Left ventricle myocardium inferior (tissue), 1 donor: Measurements from ENCODE around the gene RIMKLB. TPM values are rescaled to one million over a fixed set of nuclear protein-coding genes. Genes with fewer than 3 reads are reported as not detected.
"Not testable (repeated sequence)": the region's sequence is repeated elsewhere in the genome, so short reads cannot be mapped to it uniquely, and the experiment has no call there.

Experiments
- DNase-seq: peaks from one replicate; pipeline ENCODE4 v3.0.0-alpha.2; 2020
- H3K27ac ChIP-seq: fragments of 200-600 bp; replicated peaks from 2 replicates; pipeline ENCODE4 v1.8.0; 2021
- H3K27me3 ChIP-seq: fragments of 200-600 bp; 2 replicates; pipeline ENCODE4 v1.8.0; 2021; ENCODE audit warnings: low read depth
- H3K36me3 ChIP-seq: fragments of 200-600 bp; 2 replicates; pipeline ENCODE4 v1.8.0; 2021
- H3K4me1 ChIP-seq: fragments of 200-600 bp; 2 replicates; pipeline ENCODE4 v1.8.0; 2021
- H3K4me3 ChIP-seq: fragments of 200-600 bp; 2 replicates; pipeline ENCODE4 v1.8.0; 2021; ENCODE audit warnings: mild to moderate bottlenecking, moderate library complexity
- H3K9me3 ChIP-seq: fragments of 200-600 bp; replicated peaks from 2 replicates; pipeline ENCODE4 v1.8.0; 2021
- CTCF ChIP-seq: fragments of 200-600 bp; IDR thresholded peaks from 2 replicates; pipeline ENCODE4 v1.8.0; 2021; ENCODE audit warnings: antibody characterized with exemption, mild to moderate bottlenecking, borderline replicate concordance
- intact Hi-C: fragments of 100-400 bp; cut with micrococcal nuclease; formaldehyde crosslinking; loops from one replicate; pipeline ENCODE4 v1.11.0; 2022
- total RNA-seq: library from RNA; stranded (reverse); fragmentation: NEBNext Ultra II Directional; extraction: Animal tissue kit (Norgen Biotek cat#: 25700); gene quantifications from one replicate; pipeline ENCODE4 v1.2.1, GENCODE V29; 2021
- donor health status: DM: no; HTN: yes; CAD: no; lungs with severe emphysema.

Gene RIMKLB
- total RNA-seq, 1 donor from 2014 or later = 14.0 TPM

DNA sequence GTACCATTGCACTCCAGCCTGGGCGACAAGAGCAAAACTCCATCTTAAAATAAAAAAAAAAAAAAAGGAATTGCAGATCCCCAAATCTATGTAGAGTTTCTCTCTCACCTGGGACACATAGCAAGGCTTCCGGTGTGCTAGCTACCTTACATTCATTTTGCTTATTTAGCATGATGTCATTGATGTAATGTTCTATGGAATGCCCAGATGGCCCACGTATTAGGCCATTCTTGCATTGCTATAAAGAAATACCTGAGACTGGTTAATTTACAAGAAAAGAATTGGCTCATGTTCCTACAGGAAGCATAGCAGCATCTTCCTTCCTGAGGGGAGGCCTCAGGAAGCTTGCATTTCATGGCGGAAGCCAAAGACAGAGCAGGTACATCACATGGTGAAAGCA is 87.7 kb downstream of the RIMKLB start:
- no peaks in the 10 kb centered on the region for H3K36me3 ChIP-seq
- intact Hi-C loops = no loop called here
- H3K4me3 ChIP-seq = no peak overlapping the region
- TF ChIP-seq CTCF = no peak
- H3K27me3 ChIP-seq = no peaks in the 10 kb centered on the region
- H3K4me1 ChIP-seq = peaks cover 13% of the 10 kb centered on the region
- no peak overlapping the region for H3K27ac ChIP-seq
- DNase-seq = no peak
- no peaks in the 10 kb centered on the region for H3K9me3 ChIP-seq

DNA sequence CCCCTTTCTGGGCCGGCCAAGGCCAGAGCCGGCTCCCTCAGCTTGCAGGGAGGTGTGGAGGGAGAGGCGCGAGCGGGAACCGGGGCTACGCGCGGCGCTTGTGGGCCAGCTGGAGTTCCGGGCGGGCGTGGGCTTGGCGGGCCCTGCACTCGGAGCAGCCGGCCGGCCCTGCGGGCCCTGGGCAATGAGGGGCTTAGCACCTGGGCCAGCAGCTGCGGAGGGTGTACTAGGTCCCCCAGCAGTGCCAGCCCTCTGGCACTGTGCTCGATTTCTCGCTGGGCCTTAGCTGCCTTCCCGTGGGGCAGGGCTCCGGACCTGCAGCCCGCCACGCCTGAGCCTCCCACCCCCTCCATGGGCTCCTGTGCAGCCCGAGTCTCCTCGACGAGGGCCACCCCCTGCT is 89.4 kb downstream of the RIMKLB start:
- intact Hi-C loops, H3K36me3 ChIP-seq, H3K27me3 ChIP-seq, H3K9me3 ChIP-seq, H3K4me1 ChIP-seq, DNase-seq, H3K4me3 ChIP-seq, H3K27ac ChIP-seq: not testable (repeated sequence)

- H3K4me3 ChIP-seq, intact Hi-C loops, DNase-seq, H3K9me3 ChIP-seq, H3K36me3 ChIP-seq, H3K4me1 ChIP-seq, H3K27ac ChIP-seq, H3K27me3 ChIP-seq: not testable (repeated sequence)
Measured at GRCh38 chr12:8788706-8789105, 90.9 kb downstream of the RIMKLB start.

- intact Hi-C loops, H3K27me3 ChIP-seq, H3K9me3 ChIP-seq, DNase-seq, H3K27ac ChIP-seq, H3K4me1 ChIP-seq, H3K36me3 ChIP-seq, H3K4me3 ChIP-seq: not testable (repeated sequence)
Measured at GRCh38 chr12:8789341-8790013, 91.7 kb downstream of the RIMKLB start.

DNA sequence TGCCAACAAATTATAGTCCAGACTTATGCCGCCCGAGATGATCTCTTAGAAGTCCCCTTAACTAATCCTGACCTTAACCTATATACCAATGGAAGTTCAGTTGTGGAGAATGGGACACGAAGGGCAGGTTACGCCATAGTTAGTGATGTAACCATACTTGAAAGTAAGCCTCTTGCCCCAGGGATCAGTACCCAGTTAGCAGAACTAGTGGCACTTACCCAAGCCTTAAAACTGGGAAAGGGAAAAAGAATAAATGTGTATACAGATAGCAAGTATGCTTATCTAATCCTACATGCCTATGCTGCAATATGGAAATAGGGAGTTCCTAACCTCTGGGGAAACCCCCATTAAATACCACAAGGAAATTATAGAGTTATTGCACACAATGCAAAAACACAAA is 95.4 kb downstream of the RIMKLB start:
- H3K4me1 ChIP-seq, intact Hi-C loops, H3K27me3 ChIP-seq, H3K4me3 ChIP-seq, DNase-seq, H3K9me3 ChIP-seq, H3K36me3 ChIP-seq, H3K27ac ChIP-seq: not testable (repeated sequence)

DNA sequence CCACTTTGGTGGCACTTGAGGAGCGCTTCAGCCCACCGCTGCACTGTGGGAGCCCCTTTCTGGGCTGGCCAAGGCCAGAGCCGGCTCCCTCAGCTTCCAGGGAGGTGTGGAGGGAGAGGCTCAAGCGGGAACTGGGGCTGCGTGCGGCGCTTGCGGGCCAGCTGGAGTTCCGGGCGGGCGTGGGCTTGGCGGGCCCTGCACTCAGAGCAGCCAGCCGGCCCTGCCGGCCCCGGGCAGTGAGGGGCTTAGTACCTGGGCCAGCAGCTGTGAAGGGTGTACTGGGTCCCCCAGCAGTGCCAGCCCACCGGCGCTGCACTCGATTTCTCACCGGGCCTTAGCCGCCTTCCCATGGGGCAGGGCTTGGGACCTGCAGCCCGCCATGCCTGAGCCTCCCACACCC is 96.8 kb downstream of the RIMKLB start:
- H3K27me3 ChIP-seq, H3K4me3 ChIP-seq, H3K4me1 ChIP-seq, intact Hi-C loops, H3K36me3 ChIP-seq, DNase-seq, H3K27ac ChIP-seq, H3K9me3 ChIP-seq: not testable (repeated sequence)

- no peaks in the 10 kb centered on the region for H3K27me3 ChIP-seq
- no peak for TF ChIP-seq CTCF
- H3K27ac ChIP-seq = no peak overlapping the region
- intact Hi-C loops = no loop called here
- H3K4me3 ChIP-seq = no peak overlapping the region
- H3K36me3 ChIP-seq = no peaks in the 10 kb centered on the region
- no peaks in the 10 kb centered on the region for H3K4me1 ChIP-seq
- DNase-seq = no peak
- H3K9me3 ChIP-seq = peaks cover 11% of the 10 kb centered on the region
Measured at GRCh38 chr12:8796831-8797626, 99.2 kb downstream of the RIMKLB start.

- H3K27ac ChIP-seq, H3K4me3 ChIP-seq, H3K9me3 ChIP-seq, H3K27me3 ChIP-seq, H3K4me1 ChIP-seq, H3K36me3 ChIP-seq, intact Hi-C loops, DNase-seq: not testable (repeated sequence)
Measured at GRCh38 chr12:8801213-8801612, 103.4 kb downstream of the RIMKLB start.

- intact Hi-C loops, H3K27me3 ChIP-seq, H3K36me3 ChIP-seq, H3K4me3 ChIP-seq, DNase-seq, H3K27ac ChIP-seq, H3K4me1 ChIP-seq, H3K9me3 ChIP-seq: not testable (repeated sequence)
Measured at GRCh38 chr12:8804833-8805232, 107.0 kb downstream of the RIMKLB start.

DNA sequence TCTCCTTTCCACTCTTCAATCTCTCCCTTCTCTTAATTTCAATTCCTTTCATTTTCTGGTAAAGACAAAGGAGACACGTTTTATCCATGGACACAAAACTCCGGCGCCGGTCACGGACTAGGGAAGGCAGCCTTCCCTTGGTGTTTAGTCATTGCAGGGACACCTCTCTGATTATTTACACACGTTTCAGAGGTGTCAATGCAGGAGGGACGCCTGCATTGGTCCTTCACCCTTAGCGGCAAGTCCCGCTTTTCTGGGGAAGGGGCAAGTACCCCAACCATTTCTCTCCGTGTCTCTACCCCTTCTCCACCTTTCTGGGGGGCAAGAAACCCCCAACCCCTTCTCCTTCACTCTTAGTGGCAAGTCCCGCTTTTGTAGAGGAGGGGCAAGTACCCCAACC is 107.7 kb downstream of the RIMKLB start:
- H3K27me3 ChIP-seq, H3K4me1 ChIP-seq, intact Hi-C loops, H3K27ac ChIP-seq, H3K4me3 ChIP-seq, H3K9me3 ChIP-seq, DNase-seq, H3K36me3 ChIP-seq: not testable (repeated sequence)

- H3K4me3 ChIP-seq, H3K27ac ChIP-seq, H3K36me3 ChIP-seq, H3K27me3 ChIP-seq, H3K9me3 ChIP-seq, DNase-seq, intact Hi-C loops, H3K4me1 ChIP-seq: not testable (repeated sequence)
Measured at GRCh38 chr12:8807084-8807483, 109.3 kb downstream of the RIMKLB start.

GRCh38 chr12:8810112-8810511 is 112.3 kb downstream of the RIMKLB start:
- intact Hi-C loops, H3K27me3 ChIP-seq, H3K27ac ChIP-seq, H3K4me1 ChIP-seq, H3K36me3 ChIP-seq, H3K4me3 ChIP-seq, H3K9me3 ChIP-seq, DNase-seq: not testable (repeated sequence)
